SU-DHL-6 (cell line): ENCODE results near the gene POLG.

Source experiments
- H2AFZ ChIP-seq: fragments of 200-600 bp; sonication (generic); 2 replicates; pipeline ENCODE4 v1.6.1; 2014; ENCODE audit warnings: low read depth, mild to moderate bottlenecking, moderate library complexity, mixed read lengths, antibody characterized with exemption, low read length; ENCODE audit not compliant: severe bottlenecking
- H3F3A ChIP-seq: fragments of 200-600 bp; shearing (Covaris generic); 2 replicates; pipeline ENCODE4 v1.6.0; 2016; ENCODE audit warnings: antibody characterized with exemption, mild to moderate bottlenecking; ENCODE audit not compliant: insufficient read depth
- H3K27ac ChIP-seq: fragments of 200-600 bp; sonication (generic); 2 replicates; pipeline ENCODE4 v1.5.1; 2016; ENCODE audit warnings: low read depth, mild to moderate bottlenecking, low read length, moderate library complexity, mixed read lengths
- H3K27me3 ChIP-seq: fragments of 200-600 bp; sonication (generic), shearing (Covaris generic); 2 replicates; pipeline ENCODE4 v1.6.0; 2014; ENCODE audit warnings: mild to moderate bottlenecking, low read length
- H3K36me3 ChIP-seq: fragments of 200-600 bp; sonication (generic); 2 replicates; pipeline ENCODE4 v1.6.1; 2014; ENCODE audit warnings: mild to moderate bottlenecking, low read length, mixed read lengths
- H3K4me2 ChIP-seq: fragments of 300-600, 200-600 bp; shearing (Covaris generic), sonication (generic); 2 replicates; pipeline ENCODE4 v1.6.0; 2014; ENCODE audit warnings: low read length, low read depth, mild to moderate bottlenecking; ENCODE audit not compliant: poor library complexity, severe bottlenecking
- H3K4me3 ChIP-seq: fragments of 200-600 bp; sonication (generic); 2 replicates; pipeline ENCODE4 v1.5.1; 2014; ENCODE audit warnings: antibody characterized with exemption, low read length, mild to moderate bottlenecking, mixed read lengths; ENCODE audit not compliant: insufficient read depth, poor library complexity, severe bottlenecking
- H3K79me2 ChIP-seq: fragments of 200-600 bp; sonication (generic); 2 replicates; pipeline ENCODE4 v1.6.1; 2014; ENCODE audit warnings: mild to moderate bottlenecking, low read length, moderate library complexity; ENCODE audit not compliant: insufficient read depth
- H3K9ac ChIP-seq: fragments of 200-600 bp; sonication (generic); 2 replicates; pipeline ENCODE4 v1.7.0; 2014; ENCODE audit warnings: mild to moderate bottlenecking, low read length
- H3K9me2 ChIP-seq: fragments of 200-600 bp; sonication (generic); replicated peaks from 2 replicates; pipeline ENCODE4 v1.6.1; 2014; ENCODE audit warnings: low read length; ENCODE audit not compliant: insufficient read depth
- H3K9me3 ChIP-seq: fragments of 200-600 bp; sonication (generic); 2 replicates; pipeline ENCODE4 v1.6.1; 2014; ENCODE audit warnings: low read length, mixed read lengths; ENCODE audit not compliant: insufficient read depth
- H4K20me1 ChIP-seq: fragments of 200-600 bp; sonication (generic); 2 replicates; pipeline ENCODE4 v1.6.1; 2014; ENCODE audit warnings: low read depth, mild to moderate bottlenecking, antibody characterized with exemption, low read length, moderate library complexity, mixed read lengths
- CTCF ChIP-seq: fragments of 200-600 bp; sonication (generic); IDR thresholded peaks from one replicate; pipeline ENCODE4 v1.5.1; 2017; ENCODE audit warnings: antibody characterized with exemption, mild to moderate bottlenecking, low read length, moderate library complexity; ENCODE audit not compliant: insufficient read depth, poor library complexity, severe bottlenecking
- EZH2phosphoT487 ChIP-seq: fragments of 200-600 bp; sonication (generic), shearing (Covaris generic); conservative IDR thresholded peaks from 2 replicates; pipeline ENCODE4 v1.6.1; 2018; ENCODE audit warnings: mild to moderate bottlenecking, antibody characterized with exemption, low read length, moderate library complexity, mixed read lengths

The POLG gene

GRCh38 chr15:89374086-89374981 lies 39.7 kb upstream of the POLG start:
- Histone ChIP-seq H3K79me2 (no peaks in the 10 kb centered on the region), H3F3A (no peaks in the 10 kb centered on the region), H3K9ac (no peak overlapping the region), H3K4me2 (no peak overlapping the region), H3K9me2 (no peaks in the 10 kb centered on the region), H3K36me3 (no peaks in the 10 kb centered on the region), H3K4me3 (no peak overlapping the region), H3K27me3 (no peaks in the 10 kb centered on the region), H2AFZ (no peak overlapping the region), H4K20me1 (no peaks in the 10 kb centered on the region), H3K9me3 (no peaks in the 10 kb centered on the region), H3K27ac (no peak overlapping the region)
- TF ChIP-seq EZH2phosphoT487 (no peak), CTCF (no peak)

GRCh38 chr15:89372069-89372935 lies 37.7 kb upstream of the POLG start:
- Histone ChIP-seq H3K27me3 (no peaks in the 10 kb centered on the region), H3K36me3 (no peaks in the 10 kb centered on the region), H3K4me2 (no peak overlapping the region), H2AFZ (no peak overlapping the region), H4K20me1 (no peaks in the 10 kb centered on the region), H3K4me3 (no peak overlapping the region), H3K9me3 (no peaks in the 10 kb centered on the region), H3K9ac (no peak overlapping the region), H3K9me2 (no peaks in the 10 kb centered on the region), H3K79me2 (no peaks in the 10 kb centered on the region), H3F3A (no peaks in the 10 kb centered on the region), H3K27ac (no peak overlapping the region)
- TF ChIP-seq CTCF (no peak), EZH2phosphoT487 (no peak)

DNA sequence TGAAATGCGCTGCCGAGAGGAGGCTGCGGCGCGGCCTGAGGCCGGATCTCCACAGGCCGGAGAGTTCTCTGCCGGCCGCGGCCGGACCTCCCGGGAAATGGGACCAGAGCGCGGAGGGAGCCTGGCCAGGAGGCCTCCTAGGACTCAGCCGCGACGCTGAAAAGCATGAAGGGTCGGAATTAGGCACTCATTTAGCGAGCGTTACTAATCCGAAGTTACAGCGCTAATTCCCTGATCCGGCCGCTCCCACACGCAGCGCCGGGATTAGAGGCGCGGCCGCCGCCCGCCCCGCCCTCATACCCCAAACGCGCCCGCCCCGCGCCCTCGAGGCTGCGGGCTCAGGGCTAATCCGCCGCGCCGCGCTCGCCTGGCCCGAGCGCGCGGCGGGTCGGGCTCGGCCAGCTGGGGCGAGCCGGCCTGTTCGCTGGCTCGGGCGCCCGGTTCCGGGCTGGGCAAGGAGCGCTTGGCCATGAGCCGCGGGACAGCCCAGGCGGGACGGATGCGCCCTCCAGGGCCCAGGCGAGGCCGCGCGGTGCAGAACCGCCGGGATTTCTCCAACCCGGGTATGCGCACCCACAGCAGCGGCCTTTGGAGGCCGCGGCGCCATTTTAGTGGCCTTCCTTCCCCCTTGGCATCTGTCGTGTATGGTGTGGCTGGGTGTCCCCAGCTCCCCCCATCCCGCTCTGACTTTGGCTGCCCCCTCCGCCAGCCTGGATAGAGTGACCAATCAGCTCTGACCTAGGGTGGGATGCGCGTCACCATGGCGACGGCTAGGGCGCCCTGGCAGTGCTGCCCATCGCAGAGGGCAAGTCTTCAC lies 36.8 kb upstream of the POLG start:
- Histone ChIP-seq H3K4me2 (no peak overlapping the region), H2AFZ (no peak overlapping the region)

More for the DNA sequence above, 36.8 kb upstream of the POLG start:
- Histone ChIP-seq H3K4me3 (no peak overlapping the region), H3K9me3 (no peaks in the 10 kb centered on the region), H3K27ac (no peak overlapping the region), H3K36me3 (no peaks in the 10 kb centered on the region), H3K79me2 (no peaks in the 10 kb centered on the region), H3K9me2 (no peaks in the 10 kb centered on the region), H3F3A (no peaks in the 10 kb centered on the region), H3K9ac (no peak overlapping the region), H3K27me3 (no peaks in the 10 kb centered on the region), H4K20me1 (no peaks in the 10 kb centered on the region)
- TF ChIP-seq CTCF: no peak
- TF ChIP-seq EZH2phosphoT487: no peak
